ENCODE data around the gene TCF12.

GRCh38 chr15:57017024-57017423, 98.6 kb downstream of the TCF12 start:
- TF ChIP-seq POLR2A (IDR thresholded peaks at IDR 0.05; ENCODE audit: low read depth, low read length) (no peak), EZH2 (IDR thresholded peaks at IDR 0.05; ENCODE audit: borderline replicate concordance, low read depth, low read length, severe bottlenecking) (no peak), POLR2AphosphoS5 (IDR thresholded peaks at IDR 0.05; ENCODE audit: insufficient read depth, low read depth, low read length) (no peak), JUN (IDR thresholded peaks at IDR 0.05; ENCODE audit: borderline replicate concordance, insufficient read depth, insufficient read length, low read depth) (no peak), GATA2 (IDR thresholded peaks at IDR 0.05; ENCODE audit: insufficient read depth, insufficient read length, low read depth, low read length) (no peak), FOS (IDR thresholded peaks at IDR 0.05; ENCODE audit: borderline replicate concordance, insufficient read depth, low read length) (no peak), MYC (IDR thresholded peaks at IDR 0.05; ENCODE audit: low read depth, low read length) (no peak)
- TF ChIP-seq, protein P1, sequence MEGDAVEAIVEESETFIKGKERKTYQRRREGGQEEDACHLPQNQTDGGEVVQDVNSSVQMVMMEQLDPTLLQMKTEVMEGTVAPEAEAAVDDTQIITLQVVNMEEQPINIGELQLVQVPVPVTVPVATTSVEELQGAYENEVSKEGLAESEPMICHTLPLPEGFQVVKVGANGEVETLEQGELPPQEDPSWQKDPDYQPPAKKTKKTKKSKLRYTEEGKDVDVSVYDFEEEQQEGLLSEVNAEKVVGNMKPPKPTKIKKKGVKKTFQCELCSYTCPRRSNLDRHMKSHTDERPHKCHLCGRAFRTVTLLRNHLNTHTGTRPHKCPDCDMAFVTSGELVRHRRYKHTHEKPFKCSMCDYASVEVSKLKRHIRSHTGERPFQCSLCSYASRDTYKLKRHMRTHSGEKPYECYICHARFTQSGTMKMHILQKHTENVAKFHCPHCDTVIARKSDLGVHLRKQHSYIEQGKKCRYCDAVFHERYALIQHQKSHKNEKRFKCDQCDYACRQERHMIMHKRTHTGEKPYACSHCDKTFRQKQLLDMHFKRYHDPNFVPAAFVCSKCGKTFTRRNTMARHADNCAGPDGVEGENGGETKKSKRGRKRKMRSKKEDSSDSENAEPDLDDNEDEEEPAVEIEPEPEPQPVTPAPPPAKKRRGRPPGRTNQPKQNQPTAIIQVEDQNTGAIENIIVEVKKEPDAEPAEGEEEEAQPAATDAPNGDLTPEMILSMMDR (IDR thresholded peaks at IDR 0.05; ENCODE audit: extremely low read depth in 1 of 2, insufficient read depth in 1 of 2, low read depth in 1 of 2, low read length in 2 of 2), result peak in 1 of 2 donors; percentile 12
- TF ChIP-seq, protein P2, sequence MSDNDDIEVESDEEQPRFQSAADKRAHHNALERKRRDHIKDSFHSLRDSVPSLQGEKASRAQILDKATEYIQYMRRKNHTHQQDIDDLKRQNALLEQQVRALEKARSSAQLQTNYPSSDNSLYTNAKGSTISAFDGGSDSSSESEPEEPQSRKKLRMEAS (IDR thresholded peaks at IDR 0.05; ENCODE audit: insufficient read depth, insufficient read length), result no peak
